ENCODE results near the gene LAMTOR2. TPM values are rescaled to one million over a fixed set of nuclear protein-coding genes. Genes with fewer than 3 reads are reported as not detected.

The LAMTOR2 gene
- total and polyA plus RNA-seq, 2 of the 8 experiments (the other 6 are each of a cell fraction or from before 2014, with no cell fraction given) = 54.7 to 122 TPM

GRCh38 chr1:156073110-156073687, 18.6 kb downstream of the LAMTOR2 start:
- H4K91ac ChIP-seq (replicated peaks; ENCODE audit: insufficient read length, low read length) = no peak overlapping the region
- H3K4me1 ChIP-seq (replicated peaks in 1 of 4; ENCODE audit: control insufficient read depth in 3 of 4, insufficient read depth in 4 of 4, low read length in 3 of 4) = peaks cover 24 to 53% (median 43%) of the 10 kb centered on the region in 4 experiments
- H3K4me2 ChIP-seq (ENCODE audit: insufficient read depth in 1 of 2, low read depth in 2 of 2, low read length in 2 of 2) = peak overlapping the region; percentile 12 to 17; a peak in 1 of 4 replicates
- H3K56ac ChIP-seq (replicated peaks; ENCODE audit: insufficient read length, low read depth, low read length) = no peak overlapping the region
- H2BK5ac ChIP-seq (ENCODE audit: low read depth, low read length) = peak overlapping the region; percentile 35
- peak overlapping the region; percentile 88; the same call in 1 of the 2 replicates for H2BK15ac ChIP-seq (ENCODE audit: low read length)
- no peak overlapping the region; the same call in 1 of the 2 replicates for H3K18ac ChIP-seq (ENCODE audit: extremely low read depth, low read length)
- peak overlapping the region; percentile 24; the same call in 1 of the 2 replicates for H2AK5ac ChIP-seq (ENCODE audit: low read depth, low read length)
- H3K23me2 ChIP-seq (ENCODE audit: low read depth, low read length) = peaks cover 1% of the 10 kb centered on the region; the same call in 1 of the 2 replicates
- FAIRE-seq = no peak
- no peak overlapping the region for H3K23ac ChIP-seq (ENCODE audit: insufficient read length)
- H3K27me3 ChIP-seq (replicated peaks in 1 of 4; ENCODE audit: control insufficient read depth in 3 of 4, extremely low read depth in 1 of 4, insufficient read depth in 3 of 4, low read length in 3 of 4) = no peaks in the 10 kb centered on the region
- H2BK12ac ChIP-seq (ENCODE audit: low read depth, low read length) = peak overlapping the region; percentile 75; the same call in 1 of the 2 replicates
- no peak overlapping the region for H3K4me3 ChIP-seq (ENCODE audit: extremely low read depth in 1 of 4, insufficient read depth in 2 of 4, low read depth in 3 of 4, low read length in 4 of 4)
- peaks cover 2 to 29% of the 10 kb centered on the region in 2 experiments for H3K79me2 ChIP-seq (ENCODE audit: control insufficient read depth in 1 of 2, insufficient read depth in 2 of 2, low read length in 2 of 2)
- H2AFZ ChIP-seq (ENCODE audit: low read length) = no peak overlapping the region
- DNase-seq (ENCODE audit: low read depth in 1 of 2, low spot score in 2 of 2) = no peak
- H2BK120ac ChIP-seq (replicated peaks; ENCODE audit: low read depth, low read length) = no peak overlapping the region
- no peak overlapping the region for H3K14ac ChIP-seq (ENCODE audit: insufficient read length)
- no peak overlapping the region for H4K5ac ChIP-seq (ENCODE audit: insufficient read length, low read depth, low read length)
- no peak for TF ChIP-seq RBBP5 (IDR thresholded peaks at IDR 0.05; ENCODE audit: borderline replicate concordance, low read depth, low read length)
- TF ChIP-seq CEBPB (IDR thresholded peaks at IDR 0.05; ENCODE audit: low read depth, low read length) = peak; percentile 38; the same call in 1 of the 2 replicates
- TF ChIP-seq POLR2A (IDR thresholded peaks at IDR 0.05; ENCODE audit: control extremely low read depth in 1 of 2, low read depth in 2 of 2, low read length in 2 of 2) = peak in 1 of 2 experiments; percentile 28; a peak in 1 of 3 replicates
- H2BK20ac ChIP-seq (ENCODE audit: low read length) = peak overlapping the region; percentile 86; the same call in 1 of the 2 replicates
- WGBS, 2 experiments (ENCODE audit: extremely low coverage in 1 of 2, insufficient coverage in 1 of 2, insufficient read length in 1 of 2, insufficient replicate concordance in 2 of 2, low coverage in 1 of 2, low lambda C conversion rate in 2 of 2, missing lambda C conversion rate in 1 of 2) = 0% methylated on average over 1 of the region's 1 CpG; no CpG with 5 or more reads in 1 of the 2 experiments
- no peaks in the 10 kb centered on the region for H3K9me3 ChIP-seq (ENCODE audit: insufficient read depth in 2 of 2, low read depth in 1 of 2, low read length in 1 of 2)
- no peak overlapping the region for H4K8ac ChIP-seq (ENCODE audit: extremely low read depth, insufficient read depth, low read length)
- no peak overlapping the region for H3K27ac ChIP-seq (ENCODE audit: low read depth, low read length)
- no peak overlapping the region for H3K4ac ChIP-seq (replicated peaks; ENCODE audit: insufficient read length, low read depth, low read length)
- peaks cover 6 to 20% of the 10 kb centered on the region in 2 experiments for H4K20me1 ChIP-seq (replicated peaks in 1 of 2; ENCODE audit: control insufficient read depth in 1 of 2, insufficient read depth in 2 of 2, low read length in 2 of 2)
- H3K36me3 ChIP-seq (ENCODE audit: control insufficient read depth in 2 of 4, insufficient read depth in 4 of 4, low read length in 3 of 4) = peaks cover 4 to 31% (median 10%) of the 10 kb centered on the region in 4 experiments; a peak in 7 of 8 replicates
- H3K9ac ChIP-seq (replicated peaks in 1 of 4; ENCODE audit: extremely low read depth in 1 of 4, low read depth in 3 of 4, low read length in 3 of 4) = no peak overlapping the region
- H3K79me1 ChIP-seq (ENCODE audit: low read depth, low read length) = peaks cover 15% of the 10 kb centered on the region
- POLR2A ChIA-PET (ENCODE audit: partially characterized antibody) = interaction anchor here (0.5 to 9.7 kb wide), 18 partner anchors 8 to 537 kb away, joined by 3 to 88 read pairs (median 4); partner anchors contain the start of genes ARHGEF2, LAMTOR2, LMNA and MEX3A
- CTCF ChIA-PET (ENCODE audit: partially characterized antibody) = interaction anchor here (0.8 to 1.8 kb wide), 10 partner anchors 8 to 83 kb away, joined by 3 to 6 read pairs (median 4); no protein-coding TSS in a partner anchor
